Gastrocnemius medialis (tissue), 4 donors: Measurements from ENCODE around the gene FAM83D. TPM values are rescaled to one million over a fixed set of nuclear protein-coding genes. Genes with fewer than 3 reads are reported as not detected.

Source experiments
- ATAC-seq, 2 donors: fragments of 150-250 bp; one replicate each; pipeline ENCODE4 v1.9.1; 2016
- DNase-seq, 2 donors: peaks; one replicate each; pipeline ENCODE4 v3.0.0-alpha.2; 2019
- H3K27ac ChIP-seq, 4 donors: fragments of 200-600 bp; sonication (generic); 1 replicate in 1 of 4; 2 replicates in 3 of 4; pipeline ENCODE4 v1.5.1; 2016 to 2018; ENCODE audit warnings: mild to moderate bottlenecking in 2 of 4, moderate library complexity in 1 of 4
- H3K27me3 ChIP-seq, 3 donors: fragments of 200-600 bp; sonication (generic) in 2 of 3; 1 replicate in 1 of 3; 2 replicates in 2 of 3; pipeline versions ENCODE4 v1.5.1 to v1.6.0; 2016 to 2019; ENCODE audit warnings: mild to moderate bottlenecking in 1 of 3, moderate library complexity in 1 of 3
- H3K36me3 ChIP-seq, 2 donors: fragments of 200-600 bp; sonication (generic) in 1 of 2; one replicate each; pipeline ENCODE4 v1.5.1; 2017 to 2018
- H3K4me1 ChIP-seq, 2 donors: fragments of 200-600 bp; sonication (generic) in 1 of 2; one replicate each; pipeline ENCODE4 v1.5.1; 2016 to 2017; ENCODE audit warnings: mild to moderate bottlenecking in 2 of 2
- H3K4me3 ChIP-seq, 4 donors: fragments of 200-600 bp; sonication (generic) in 3 of 4; 1 replicate in 1 of 4; 2 replicates in 3 of 4; pipeline ENCODE4 v1.5.1; 2016 to 2019; ENCODE audit warnings: mild to moderate bottlenecking in 2 of 4
- H3K9me3 ChIP-seq, 3 donors: fragments of 200-600 bp; sonication (generic) in 2 of 3; 1 replicate in 1 of 3; 2 replicates in 2 of 3; pipeline ENCODE4 v1.5.1; 2016 to 2019
- POLR2A ChIP-seq, 2 donors: fragments of 450-650 bp; IDR thresholded peaks; one replicate each; pipeline ENCODE4 v1.6.1; 2017; ENCODE audit warnings: antibody characterized with exemption in 2 of 2, mild to moderate bottlenecking in 2 of 2, moderate library complexity in 2 of 2
- in situ Hi-C, 4 donors: fragments of 200-750 bp; cut with MboI; loops; one replicate each; pipeline versions ENCODE4 v1.15.0 to v1.8.0; 2017; ENCODE audit warnings: low sequenced_read_pairs in 4 of 4
- intact Hi-C: fragments of 100-400 bp; cut with DNase I; formaldehyde crosslinking; loops from one replicate; pipeline ENCODE4 v1.15.1; 2023; ENCODE audit warnings: low total_unique reads
- total RNA-seq, 4 donors: library from RNA; depleted of rRNA; stranded (reverse); fragments of >200 nt; gene quantifications; one replicate each; pipeline versions ENCODE4 v1.1.0 to v1.2.3, GENCODE V29; 2016
- TF ChIP-seq, protein P1 (sequence below), 5 experiments: fragments of 450-650 bp in 3 of 5; fragments of 200-600 bp in 2 of 5; sonication (generic) in 2 of 5; IDR thresholded peaks in 4 of 5; conservative IDR thresholded peaks in 1 of 5; 1 replicate in 4 of 5; 2 replicates in 1 of 5; pipeline ENCODE4 v1.5.1; 2016 to 2019; ENCODE audit warnings: antibody characterized with exemption in 5 of 5, mild to moderate bottlenecking in 3 of 5, moderate library complexity in 3 of 5

The FAM83D gene
- total RNA-seq, 4 donors from 2014 or later: 0.40 TPM; not detected in 3

DNA sequence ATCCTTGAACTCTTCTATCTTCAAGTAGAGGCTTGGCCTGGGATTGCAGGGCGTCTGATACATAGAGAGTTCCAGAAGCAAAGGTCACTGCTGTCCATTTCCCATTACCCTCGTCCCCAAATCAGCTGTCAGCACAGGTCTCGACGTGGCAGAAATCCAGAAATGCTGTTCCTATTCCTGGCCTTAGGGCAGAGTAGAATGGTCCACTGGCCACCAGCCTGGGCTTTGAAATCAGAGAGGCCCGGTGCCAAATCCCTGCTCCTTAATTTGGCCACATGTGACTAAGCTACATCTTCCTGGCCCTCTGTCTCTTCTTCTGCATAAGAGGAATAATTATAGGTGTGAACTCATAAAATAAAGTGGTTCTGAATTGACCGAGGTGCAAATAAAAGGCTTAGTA lies 40.9 kb upstream of the FAM83D start:
- H3K4me1 ChIP-seq: no peaks in the 10 kb centered on the region
- no peak for TF ChIP-seq POLR2A (IDR thresholded peaks at IDR 0.05)
- TF ChIP-seq, protein P1, sequence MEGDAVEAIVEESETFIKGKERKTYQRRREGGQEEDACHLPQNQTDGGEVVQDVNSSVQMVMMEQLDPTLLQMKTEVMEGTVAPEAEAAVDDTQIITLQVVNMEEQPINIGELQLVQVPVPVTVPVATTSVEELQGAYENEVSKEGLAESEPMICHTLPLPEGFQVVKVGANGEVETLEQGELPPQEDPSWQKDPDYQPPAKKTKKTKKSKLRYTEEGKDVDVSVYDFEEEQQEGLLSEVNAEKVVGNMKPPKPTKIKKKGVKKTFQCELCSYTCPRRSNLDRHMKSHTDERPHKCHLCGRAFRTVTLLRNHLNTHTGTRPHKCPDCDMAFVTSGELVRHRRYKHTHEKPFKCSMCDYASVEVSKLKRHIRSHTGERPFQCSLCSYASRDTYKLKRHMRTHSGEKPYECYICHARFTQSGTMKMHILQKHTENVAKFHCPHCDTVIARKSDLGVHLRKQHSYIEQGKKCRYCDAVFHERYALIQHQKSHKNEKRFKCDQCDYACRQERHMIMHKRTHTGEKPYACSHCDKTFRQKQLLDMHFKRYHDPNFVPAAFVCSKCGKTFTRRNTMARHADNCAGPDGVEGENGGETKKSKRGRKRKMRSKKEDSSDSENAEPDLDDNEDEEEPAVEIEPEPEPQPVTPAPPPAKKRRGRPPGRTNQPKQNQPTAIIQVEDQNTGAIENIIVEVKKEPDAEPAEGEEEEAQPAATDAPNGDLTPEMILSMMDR (IDR thresholded peaks at IDR 0.05 in 4 of 5, conservative IDR thresholded peaks at IDR 0.05 in 1 of 5): no peak
- H3K36me3 ChIP-seq: no peaks in the 10 kb centered on the region
- in situ Hi-C loops: loop anchor here in 1 of 4 donors (25.0 kb wide), 1 partner anchor 248 kb away; no protein-coding TSS in a partner anchor
- intact Hi-C loops: no loop called here
- H3K27me3 ChIP-seq: peaks cover 0 to 2% (median 2%) of the 10 kb centered on the region in 3 donors
- H3K4me3 ChIP-seq: no peak overlapping the region
- DNase-seq: no peak
- H3K9me3 ChIP-seq: no peaks in the 10 kb centered on the region
- no peak overlapping the region for H3K27ac ChIP-seq
- ATAC-seq: no peak

DNA sequence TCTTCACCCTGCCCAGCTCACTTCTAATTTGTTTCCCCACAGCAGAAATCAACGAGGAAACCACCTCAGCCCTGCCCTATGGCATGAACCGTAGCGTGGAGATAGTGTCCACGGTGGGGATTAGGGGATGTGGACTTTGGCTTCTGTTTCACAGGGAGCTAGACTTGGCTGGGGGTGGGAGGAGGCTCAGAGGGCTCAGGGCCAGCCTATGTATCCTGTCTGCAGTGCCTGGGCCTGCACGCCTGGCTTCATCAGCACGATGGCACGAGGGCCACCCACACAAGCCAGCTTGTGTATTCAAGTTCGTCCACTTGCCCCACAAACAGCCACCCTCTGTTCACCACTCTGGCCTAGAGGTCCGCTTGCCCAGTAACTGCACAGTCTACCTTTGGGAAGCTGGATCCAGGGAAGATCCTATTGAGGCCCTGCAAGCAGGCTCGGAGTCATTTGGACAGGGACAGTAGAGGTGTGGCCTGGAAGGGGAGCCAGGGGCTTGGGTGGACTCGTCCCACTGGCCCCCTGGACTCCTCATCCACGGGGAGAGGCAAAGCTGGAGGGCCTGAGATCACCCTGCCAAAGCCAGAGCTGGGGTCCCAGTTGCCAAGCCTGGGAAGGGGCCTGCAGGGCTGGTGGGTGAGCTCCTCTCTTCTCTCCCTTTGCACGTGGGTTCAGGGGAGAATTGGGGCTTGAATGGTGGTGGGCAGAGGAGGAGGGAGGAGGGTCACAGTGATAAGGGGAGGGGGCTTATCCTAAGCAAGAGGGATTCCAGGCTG lies 38.0 kb upstream of the FAM83D start:
- TF ChIP-seq POLR2A (IDR thresholded peaks at IDR 0.05): no peak
- TF ChIP-seq, protein P1 (IDR thresholded peaks at IDR 0.05 in 4 of 5, conservative IDR thresholded peaks at IDR 0.05 in 1 of 5): no peak
- Histone ChIP-seq H3K27me3 (peaks cover 0 to 2% (median 0%) of the 10 kb centered on the region in 3 donors), H3K4me1 (no peaks in the 10 kb centered on the region), H3K36me3 (no peaks in the 10 kb centered on the region), H3K9me3 (no peaks in the 10 kb centered on the region), H3K4me3 (no peak overlapping the region), H3K27ac (no peak overlapping the region)
- intact Hi-C loops (no loop called here), in situ Hi-C loops (loop anchor here in 1 of 4 donors (25.0 kb wide), 1 partner anchor 251 kb away; no protein-coding TSS in a partner anchor)
- ATAC-seq (no peak), DNase-seq (no peak)

DNA sequence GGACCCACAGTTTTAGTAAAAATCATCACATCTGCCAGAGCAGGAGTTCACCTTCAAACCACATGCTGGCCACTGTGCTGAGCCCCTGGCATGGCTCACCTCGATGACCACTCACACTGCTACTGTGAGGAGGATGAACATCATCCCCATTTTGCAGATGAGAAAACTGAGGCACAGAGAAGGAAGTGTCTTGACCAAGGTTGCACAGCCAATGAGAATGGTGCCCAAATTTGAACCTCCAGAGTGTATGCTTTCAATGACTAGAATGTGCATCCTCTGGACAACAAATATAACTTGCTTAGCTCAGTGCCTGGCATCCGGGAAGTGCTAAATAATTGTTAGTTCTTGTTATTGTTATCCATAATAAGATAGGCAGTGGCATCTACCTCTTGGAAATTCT lies 37.2 kb upstream of the FAM83D start:
- in situ Hi-C loops: loop anchor here in 1 of 4 donors (25.0 kb wide), 1 partner anchor 252 kb away; no protein-coding TSS in a partner anchor
- ATAC-seq: no peak

GRCh38 chr20:38889792-38890496 lies 36.3 kb upstream of the FAM83D start:
- TF ChIP-seq, protein P1 (IDR thresholded peaks at IDR 0.05 in 4 of 5, conservative IDR thresholded peaks at IDR 0.05 in 1 of 5): no peak
- TF ChIP-seq POLR2A (IDR thresholded peaks at IDR 0.05): no peak
- Histone ChIP-seq H3K4me3 (no peak overlapping the region), H3K27me3 (peaks cover 0 to 2% (median 0%) of the 10 kb centered on the region in 3 donors), H3K27ac (no peak overlapping the region), H3K36me3 (no peaks in the 10 kb centered on the region), H3K9me3 (no peaks in the 10 kb centered on the region), H3K4me1 (no peaks in the 10 kb centered on the region)
- intact Hi-C loops: loop anchor here (10.0 kb wide), 1 partner anchor 245 kb away; no protein-coding TSS in a partner anchor
- in situ Hi-C loops: loop anchor here in 1 of 4 donors (25.0 kb wide), 1 partner anchor 253 kb away; no protein-coding TSS in a partner anchor
- ATAC-seq (no peak), DNase-seq (no peak)

More for the DNA sequence above, 37.2 kb upstream of the FAM83D start:
- H3K36me3 ChIP-seq: no peaks in the 10 kb centered on the region
- intact Hi-C loops: no loop called here
- no peak for DNase-seq
- H3K4me1 ChIP-seq: no peaks in the 10 kb centered on the region
- no peak for TF ChIP-seq POLR2A (IDR thresholded peaks at IDR 0.05)
- TF ChIP-seq, protein P1 (IDR thresholded peaks at IDR 0.05 in 4 of 5, conservative IDR thresholded peaks at IDR 0.05 in 1 of 5): no peak
- H3K4me3 ChIP-seq: no peak overlapping the region
- no peaks in the 10 kb centered on the region for H3K9me3 ChIP-seq
- H3K27me3 ChIP-seq: peaks cover 0 to 2% (median 0%) of the 10 kb centered on the region in 3 donors
- H3K27ac ChIP-seq: no peak overlapping the region
